Adrenal gland (tissue), 5 donors: ENCODE data around the gene LMX1B.
"Not testable (repeated sequence)": the region's sequence is repeated elsewhere in the genome, so short reads cannot be mapped to it uniquely, and the experiment has no call there.

Experiments
- POLR2A ChIP-seq, 2 donors: fragments of 450-650 bp; IDR thresholded peaks; one replicate each; pipeline ENCODE4 v1.6.1; 2017; ENCODE audit warnings: antibody characterized with exemption in 2 of 2, mild to moderate bottlenecking in 2 of 2, moderate library complexity in 1 of 2
- TF ChIP-seq, protein P1 (sequence below), 6 experiments: fragments of 450-650 bp in 4 of 6; fragments of 200-600 bp in 2 of 6; sonication (generic) in 1 of 6; IDR thresholded peaks; 1 replicate in 5 of 6; 2 replicates in 1 of 6; pipeline versions ENCODE4 v1.5.1 to v1.8.0; 2016 to 2021; ENCODE audit warnings: antibody characterized with exemption in 6 of 6, mild to moderate bottlenecking in 2 of 6, moderate library complexity in 1 of 6
- donor health status: DM: no; HTN: no; CAD: no.

DNA sequence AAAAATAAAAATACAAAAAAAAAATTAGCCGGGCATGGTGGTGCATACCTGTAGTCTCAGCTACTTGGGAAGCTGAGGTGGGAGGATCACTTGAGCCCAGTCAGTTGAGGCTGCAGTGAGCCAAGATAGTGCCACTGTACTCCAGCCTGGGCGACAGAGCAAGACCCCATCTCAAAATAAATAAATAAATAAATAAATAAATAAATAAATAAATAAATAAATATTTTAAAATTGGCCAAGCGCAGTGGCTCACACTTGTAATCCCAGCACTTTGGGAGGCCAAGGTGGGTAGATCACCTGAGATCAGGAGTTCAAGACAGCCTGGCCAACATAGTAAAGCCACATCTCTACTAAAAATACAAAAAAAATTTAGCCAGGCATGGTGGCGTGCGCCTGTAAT, 33.4 kb upstream of the LMX1B start:
- TF ChIP-seq, protein P1, sequence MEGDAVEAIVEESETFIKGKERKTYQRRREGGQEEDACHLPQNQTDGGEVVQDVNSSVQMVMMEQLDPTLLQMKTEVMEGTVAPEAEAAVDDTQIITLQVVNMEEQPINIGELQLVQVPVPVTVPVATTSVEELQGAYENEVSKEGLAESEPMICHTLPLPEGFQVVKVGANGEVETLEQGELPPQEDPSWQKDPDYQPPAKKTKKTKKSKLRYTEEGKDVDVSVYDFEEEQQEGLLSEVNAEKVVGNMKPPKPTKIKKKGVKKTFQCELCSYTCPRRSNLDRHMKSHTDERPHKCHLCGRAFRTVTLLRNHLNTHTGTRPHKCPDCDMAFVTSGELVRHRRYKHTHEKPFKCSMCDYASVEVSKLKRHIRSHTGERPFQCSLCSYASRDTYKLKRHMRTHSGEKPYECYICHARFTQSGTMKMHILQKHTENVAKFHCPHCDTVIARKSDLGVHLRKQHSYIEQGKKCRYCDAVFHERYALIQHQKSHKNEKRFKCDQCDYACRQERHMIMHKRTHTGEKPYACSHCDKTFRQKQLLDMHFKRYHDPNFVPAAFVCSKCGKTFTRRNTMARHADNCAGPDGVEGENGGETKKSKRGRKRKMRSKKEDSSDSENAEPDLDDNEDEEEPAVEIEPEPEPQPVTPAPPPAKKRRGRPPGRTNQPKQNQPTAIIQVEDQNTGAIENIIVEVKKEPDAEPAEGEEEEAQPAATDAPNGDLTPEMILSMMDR (IDR thresholded peaks at IDR 0.05): not testable (repeated sequence)
- TF ChIP-seq POLR2A (IDR thresholded peaks at IDR 0.05): not testable (repeated sequence)
